K562 (cell line): ENCODE results near the gene ZNF629. TPM values are rescaled to one million over a fixed set of nuclear protein-coding genes. Genes with fewer than 3 reads are reported as not detected.
A peak's percentile ranks its signal among the peaks of the same experiment; 100 is the strongest.

Source experiments
- ATAC-seq: fragments of 200-7000 bp; cut with Tn5 transposase; 3 replicates; pipeline ENCODE4 v1.9.1; 2020; ENCODE audit warnings: moderate library complexity
- BruUV-seq: library from RNA; stranded (reverse); fragments of 400-500 nt; replicated peaks from 2 replicates; lab custom pipeline; 2021; lab: Mats Ljungman, UMichigan
- CTCF ChIA-PET: fragments of 300-600 bp; formaldehyde crosslinking; extraction: SDS; loops from one replicate; lab custom pipeline; 2021; ENCODE audit warnings: low intra/inter-chr PET ratio; lab: Yijun Ruan, JAX
- POLR2A ChIA-PET: fragments of 300-600, 350-650 bp; sonication (Branson Sonifier 250); formaldehyde crosslinking; extraction: SDS; loops from one replicate; lab custom pipeline; 2021; ENCODE audit warnings: antibody characterized with exemption, inconsistent platforms; lab: Yijun Ruan, JAX
- DNase-seq, 4 experiments: peaks; one replicate each; pipeline versions ENCODE4 v3.0.0 to v3.0.0-alpha.2; 2011 to 2018; ENCODE audit warnings: low spot score in 3 of 4, mixed read lengths in 3 of 4; ENCODE audit errors: extremely low read depth in 1 of 4
- FAIRE-seq: peaks from 2 replicates; lab custom pipeline; 2011; peaks lifted over from hg19 to GRCh38; lab: Jason Lieb, UNC
- H2AFZ ChIP-seq: 2 replicates; pipeline ENCODE4 v1.6.0; 2011; ENCODE audit warnings: low read depth, low read length, control low read depth, inconsistent platforms
- H3K27ac ChIP-seq: fragments of 200-600 bp; 3 replicates; pipeline ENCODE4 v1.8.0; 2011; ENCODE audit warnings: low read depth, mild to moderate bottlenecking, control low read depth, inconsistent platforms, low read length, moderate library complexity, mixed read lengths; ENCODE audit errors: extremely low read depth
- H3K27me3 ChIP-seq, 2 experiments: fragments of 300-600 bp in 1 of 2; 2 replicates in 1 of 2; 3 replicates in 1 of 2; pipeline versions ENCODE4 v1.6.0 to v1.8.0; 2011; ENCODE audit warnings: inconsistent platforms in 2 of 2, low read length in 2 of 2, mild to moderate bottlenecking in 1 of 2, mixed read lengths in 1 of 2, moderate library complexity in 1 of 2; ENCODE audit not compliant: control insufficient read depth in 2 of 2, insufficient read depth in 2 of 2
- H3K36me3 ChIP-seq: fragments of 300-600 bp; 3 replicates; pipeline ENCODE4 v1.8.0; 2011; ENCODE audit warnings: mild to moderate bottlenecking, low read length, inconsistent platforms; ENCODE audit not compliant: control insufficient read depth, insufficient read depth
- H3K4me1 ChIP-seq, 2 experiments: fragments of 200-600 bp in 1 of 2; replicated peaks in 1 of 2; 2 replicates in 1 of 2; 3 replicates in 1 of 2; pipeline versions ENCODE4 v1.5.1 to v1.8.0; 2011; ENCODE audit warnings: inconsistent platforms in 2 of 2, low read length in 2 of 2, mild to moderate bottlenecking in 1 of 2, mixed read lengths in 1 of 2, moderate library complexity in 1 of 2; ENCODE audit not compliant: control insufficient read depth in 2 of 2, insufficient read depth in 2 of 2
- H3K4me2 ChIP-seq: 2 replicates; pipeline ENCODE4 v1.6.1; 2011; ENCODE audit warnings: low read length, control low read depth, inconsistent platforms, mixed read lengths; ENCODE audit not compliant: insufficient read depth
- H3K4me3 ChIP-seq: fragments of 200-600 bp; sonication (generic), shearing (Covaris generic); 2 replicates; pipeline ENCODE4 v1.5.1; 2016; ENCODE audit warnings: control low read depth, inconsistent platforms
- H3K79me2 ChIP-seq: fragments of 200-600 bp; 3 replicates; pipeline ENCODE4 v1.8.0; 2011; ENCODE audit warnings: low read length, inconsistent platforms; ENCODE audit not compliant: control insufficient read depth, insufficient read depth
- H3K9ac ChIP-seq, 2 experiments: 2 replicates each; pipeline versions ENCODE4 v1.6.0 to v1.6.1; 2011; ENCODE audit warnings: low read depth in 2 of 2, low read length in 2 of 2, control low read depth in 1 of 2, inconsistent platforms in 1 of 2, mild to moderate bottlenecking in 1 of 2, mixed read lengths in 1 of 2; ENCODE audit not compliant: insufficient read depth in 1 of 2
- H3K9me1 ChIP-seq: one replicate; pipeline ENCODE4 v1.6.0; 2011; ENCODE audit warnings: inconsistent platforms, mild to moderate bottlenecking, low read length, moderate library complexity; ENCODE audit not compliant: control insufficient read depth, insufficient read depth
- H3K9me3 ChIP-seq: replicated peaks from 2 replicates; pipeline ENCODE4 v1.5.1; 2011; ENCODE audit warnings: low read depth, low read length, inconsistent platforms; ENCODE audit not compliant: control insufficient read depth, insufficient read depth
- H4K20me1 ChIP-seq: replicated peaks from 2 replicates; pipeline ENCODE4 v1.6.1; 2011; ENCODE audit warnings: low read length, inconsistent platforms, mixed read lengths; ENCODE audit not compliant: control insufficient read depth, insufficient read depth
- ELF4 ChIP-seq: fragments of 450-650 bp; formaldehyde crosslinking; IDR thresholded peaks from 2 replicates; pipeline ENCODE4 v1.4.0; 2022; ENCODE audit warnings: missing genetic modification characterization
- HDGF ChIP-seq: fragments of 450-650 bp; IDR thresholded peaks from 2 replicates; pipeline ENCODE4 v1.6.1; 2016
- JUN ChIP-seq, 2 experiments: sonication (generic) in 1 of 2; formaldehyde crosslinking in 1 of 2; IDR thresholded peaks; 2 replicates each; pipeline versions ENCODE4 v1.6.1 to v1.8.0; 2012 to 2022; ENCODE audit warnings: borderline replicate concordance in 2 of 2, mild to moderate bottlenecking in 2 of 2, improper control_type of control experiment in 1 of 2, low read depth in 1 of 2, low read length in 1 of 2, missing genetic modification reagents in 1 of 2
- MXI1 ChIP-seq: IDR thresholded peaks from 2 replicates; pipeline ENCODE4 v1.6.1; 2011; ENCODE audit warnings: low read depth, mild to moderate bottlenecking, improper control_type of control experiment, low read length
- NFE2L1 ChIP-seq: fragments of 450-650 bp; IDR thresholded peaks from 2 replicates; pipeline ENCODE4 v1.6.1; 2016; ENCODE audit warnings: missing genetic modification characterization, low read depth, mild to moderate bottlenecking, missing compliant biosample characterization, moderate library complexity, borderline replicate concordance
- NFIX ChIP-seq: fragments of 250-450 bp; sonication (Bioruptor Pico); IDR thresholded peaks from 2 replicates; pipeline ENCODE4 v1.4.0; 2020; ENCODE audit warnings: low read depth, mild to moderate bottlenecking, moderate library complexity
- REST ChIP-seq, 2 experiments: fragments of 450-650 bp; formaldehyde crosslinking in 1 of 2; IDR thresholded peaks; 2 replicates each; pipeline versions ENCODE4 v1.4.0 to v1.6.1; 2014 to 2020; ENCODE audit warnings: mild to moderate bottlenecking in 2 of 2, borderline replicate concordance in 1 of 2, low read depth in 1 of 2
- XRCC3 ChIP-seq: fragments of 450-650 bp; IDR thresholded peaks from 2 replicates; pipeline ENCODE4 v1.6.1; 2017; ENCODE audit warnings: mild to moderate bottlenecking, moderate library complexity
- ZNF165 ChIP-seq: fragments of 250-450 bp; sonication (Bioruptor Pico); IDR thresholded peaks from 2 replicates; pipeline ENCODE4 v1.4.0; 2020; ENCODE audit warnings: borderline replicate concordance
- ZNF253 ChIP-seq: fragments of 250-450 bp; sonication (Bioruptor Pico); conservative IDR thresholded peaks from 2 replicates; pipeline ENCODE4 v1.6.1; 2021; ENCODE audit warnings: mild to moderate bottlenecking
- ZNF780A ChIP-seq: fragments of 250-450 bp; sonication (Bioruptor Pico); IDR thresholded peaks from 2 replicates; pipeline ENCODE4 v1.5.0; 2021; ENCODE audit warnings: mild to moderate bottlenecking
- WGBS: fragments of 100-300 bp; shearing (Covaris generic); methylation state at CpG from one replicate; pipeline ENCODE4 v1.1.6; 2016; ENCODE audit warnings: low coverage, mixed read lengths; ENCODE audit not compliant: insufficient coverage; ENCODE audit errors: missing lambda C conversion rate; 5-methylcytosine and 5-hydroxymethylcytosine counted together
- in situ Hi-C: fragments of 300-500 bp; cut with MboI; formaldehyde crosslinking; loops from 4 replicates; pipeline ENCODE4 v1.15.0; 2018; ENCODE audit warnings: inconsistent platforms, mixed read lengths
- intact Hi-C: fragments of 100-400 bp; cut with micrococcal nuclease; formaldehyde crosslinking; loops from 2 replicates; pipeline ENCODE4 v1.14.2; 2022
- polyA plus RNA-seq, 8 experiments: library from polyadenylated mRNA; depleted of rRNA in 4 of 8; stranded (reverse) in 5 of 8; unstranded in 3 of 8; fragments of >200 nt; fragmentation: Nextera tagmentation in 2 of 8; fragmentation: Illumina TruSeq in 1 of 8; extraction: Ambion mirVana in 2 of 8; extraction: Trizol in 1 of 8; gene quantifications; 2 replicates each; pipeline versions ENCODE4 v1.2.1 to v1.2.3, GENCODE V29; 2011 to 2014; ENCODE audit warnings: inconsistent platforms in 1 of 8, missing spikeins in 1 of 8
- total RNA-seq, 7 experiments: library from RNA; depleted of rRNA in 6 of 7; stranded (reverse); fragments of >200 nt in 6 of 7; fragmentation: Illumina TruSeq in 2 of 7; extraction: Trizol in 2 of 7; gene quantifications; 2 replicates each; pipeline versions ENCODE4 v1.2.1 to v1.2.3, GENCODE V29; 2011 to 2021; ENCODE audit warnings: low replicate concordance in 1 of 7
- TF ChIP-seq, protein P1 (sequence below): fragments of 250-450 bp; sonication (Bioruptor Pico); IDR thresholded peaks from 2 replicates; pipeline ENCODE4 v1.8.0; 2022; ENCODE audit warnings: moderate library complexity, mild to moderate bottlenecking, inconsistent platforms

The ZNF629 gene
- total and polyA plus RNA-seq, 9 of the 15 experiments (the other 6 are each of a cell fraction or from before 2014, with no cell fraction given): 0.44 to 18.8 (median 7.4) TPM

- no peak overlapping the region for H2AFZ ChIP-seq
- no peak overlapping the region; the same call in 2 of the 3 replicates for H3K27ac ChIP-seq
- BruUV-seq: no TSS peak
- H3K9ac ChIP-seq: no peak overlapping the region
- H3K9me3 ChIP-seq: no peaks in the 10 kb centered on the region
- H3K27me3 ChIP-seq: no peaks in the 10 kb centered on the region
- no peak overlapping the region for H3K4me2 ChIP-seq
- ChIA-PET POLR2A (interaction anchor here (0.5 to 1.0 kb wide), 3 partner anchors 10 to 104 kb away, joined by 3 read pairs; no protein-coding TSS in a partner anchor), CTCF (interaction anchor here (0.6 kb wide), 1 partner anchor 10 kb away, joined by 3 read pairs; no protein-coding TSS in a partner anchor)
- WGBS: 69% methylated on average over 7 of the region's 8 CpGs
- peak; percentile 80 for FAIRE-seq
- H3K4me3 ChIP-seq: no peak overlapping the region
- peak; percentile 54 to 74 (median 68) for DNase-seq
- in situ Hi-C loops: no loop called here
- ATAC-seq: peak; percentile 90
- H3K4me1 ChIP-seq: peaks cover 10 to 23% of the 10 kb centered on the region in 2 experiments; a peak in 4 of 5 replicates
- no peaks in the 10 kb centered on the region; the same call in 2 of the 3 replicates for H3K79me2 ChIP-seq
- peaks cover 5% of the 10 kb centered on the region for H3K9me1 ChIP-seq
- peaks cover 95% of the 10 kb centered on the region for H3K36me3 ChIP-seq
- H4K20me1 ChIP-seq: no peaks in the 10 kb centered on the region
- intact Hi-C loops: no loop called here
- no peak for TF ChIP-seq XRCC3
- no peak for TF ChIP-seq ELF4 (CRISPR knock-in tag)
- TF ChIP-seq, protein P1, sequence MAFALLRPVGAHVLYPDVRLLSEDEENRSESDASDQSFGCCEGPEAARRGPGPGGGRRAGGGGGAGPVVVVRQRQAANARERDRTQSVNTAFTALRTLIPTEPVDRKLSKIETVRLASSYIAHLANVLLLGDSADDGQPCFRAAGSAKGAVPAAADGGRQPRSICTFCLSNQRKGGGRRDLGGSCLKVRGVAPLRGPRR (CRISPR knock-in tag): no peak
- no peak for TF ChIP-seq ZNF165 (CRISPR knock-in tag)
- 0 out of 2 replicates have a peak, but pooled peaks have one; percentile 11 for TF ChIP-seq HDGF
- TF ChIP-seq ZNF780A: no peak
- TF ChIP-seq NFIX (CRISPR knock-in tag): no peak
- TF ChIP-seq JUN (IDR thresholded peaks at IDR 0.05; ENCODE audit: borderline replicate concordance, low read depth, low read length): no peak
- TF ChIP-seq JUN (CRISPR knock-in tag; IDR thresholded peaks at IDR 0.05; ENCODE audit: borderline replicate concordance): no peak
- TF ChIP-seq ZNF253: no peak
- peak; percentile 63 for TF ChIP-seq MXI1
- no peak for TF ChIP-seq NFE2L1
- TF ChIP-seq REST (IDR thresholded peaks at IDR 0.05; ENCODE audit: borderline replicate concordance): peak; percentile 75
- TF ChIP-seq REST (CRISPR knock-in tag; IDR thresholded peaks at IDR 0.05; ENCODE audit: low read depth): no peak
Observed at GRCh38 chr16:30740364-30741251, 46.4 kb downstream of the ZNF629 start.
